GM19238 (cell line): ENCODE measurements around the gene GYPB.
"Not testable (repeated sequence)": the region's sequence is repeated elsewhere in the genome, so short reads cannot be mapped to it uniquely, and the experiment has no call there.

Source experiments
- DNase-seq: peaks from one replicate; pipeline ENCODE4 v3.0.0; 2011; ENCODE audit warnings: low spot score; ENCODE audit not compliant: insufficient read length

GYPB gene

GRCh38 chr4:144019277-144019676 lies at the start of gene GYPB:
GYPB (minus strand) TSS chr4:144019380; CDS start chr4:144019287, 93 bp downstream.
- DNase-seq = not testable (repeated sequence)

DNA sequence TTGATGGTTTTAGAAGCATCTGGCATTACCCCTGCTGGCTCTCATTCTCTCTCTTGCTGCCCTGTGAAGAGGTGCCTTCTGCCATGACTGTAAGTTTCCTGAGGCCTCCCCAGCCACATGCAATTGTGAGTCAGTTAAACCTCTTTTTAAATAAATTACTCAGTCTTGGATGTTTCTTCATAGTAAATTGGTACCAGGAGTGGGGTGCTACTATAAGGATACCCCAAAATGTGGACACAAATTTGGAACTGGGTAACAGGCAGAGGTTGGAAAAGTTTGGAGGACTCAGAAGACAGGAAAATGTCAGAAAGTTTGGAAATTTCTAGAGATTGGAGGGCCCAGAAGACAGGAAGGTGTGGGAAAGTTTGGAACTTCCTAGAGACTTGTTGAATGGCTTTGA lies 42.4 kb upstream of the GYPB start:
- not testable (repeated sequence) for DNase-seq

GRCh38 chr4:144060234-144060859 lies 41.2 kb upstream of the GYPB start:
- DNase-seq = not testable (repeated sequence)

DNA sequence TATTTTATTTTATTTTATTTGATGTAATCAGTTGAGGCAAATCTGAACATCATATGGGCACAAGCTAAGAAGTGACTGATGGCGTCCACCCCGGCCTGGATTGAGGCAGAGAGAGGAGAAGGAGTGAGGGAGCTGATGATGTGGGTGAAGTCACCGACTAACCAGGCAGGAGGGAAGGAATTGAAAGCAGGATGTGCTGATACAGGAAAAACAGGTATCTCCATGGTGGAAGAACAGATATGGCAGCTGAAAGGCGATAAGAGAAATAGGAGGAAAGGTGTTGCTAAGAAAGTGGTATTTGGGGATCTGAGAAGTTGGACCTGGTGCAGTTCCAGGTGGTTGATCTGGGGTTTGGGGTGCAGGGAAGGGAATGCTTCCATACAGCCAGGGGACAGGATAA lies 37.6 kb upstream of the GYPB start:
- DNase-seq = no peak

DNA sequence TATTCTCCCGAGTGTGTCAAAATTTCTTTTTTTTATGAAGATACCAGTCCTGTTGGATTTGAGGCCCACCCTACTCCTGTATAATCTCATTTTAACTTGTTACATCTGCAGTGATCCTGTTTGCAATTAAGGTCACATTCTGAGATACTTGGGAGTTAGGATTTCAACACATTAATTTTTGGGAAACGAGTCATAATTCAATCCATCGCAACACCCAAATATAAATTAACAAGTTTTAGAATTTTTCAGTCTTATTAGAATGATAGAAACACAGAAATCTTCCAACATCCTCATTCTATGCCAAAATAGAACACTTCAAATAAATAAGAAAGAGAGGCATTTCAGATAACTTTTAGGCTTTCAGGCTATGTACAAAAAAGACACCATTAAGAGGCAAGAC lies 36.2 kb upstream of the GYPB start:
- not testable (repeated sequence) for DNase-seq

DNA sequence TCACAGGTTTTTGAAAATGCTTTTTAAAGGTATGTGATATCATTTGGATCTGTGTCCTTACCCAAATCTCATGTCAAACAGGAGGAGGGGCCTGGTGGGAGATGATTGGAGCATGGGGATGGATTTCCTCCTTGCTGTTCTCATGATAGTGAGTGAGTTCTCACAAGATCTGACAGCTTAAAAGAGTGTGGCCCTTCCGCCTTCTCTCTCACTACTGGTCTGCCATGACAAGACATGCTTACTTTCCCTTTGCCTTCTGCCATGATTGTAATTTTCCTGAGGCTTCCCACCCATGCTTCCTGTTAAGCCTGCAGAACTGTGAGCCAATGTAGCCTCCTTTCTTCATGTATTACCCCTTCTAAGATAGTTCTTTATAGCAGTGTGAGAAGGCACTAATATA lies 32.3 kb upstream of the GYPB start:
- not testable (repeated sequence) for DNase-seq

DNA sequence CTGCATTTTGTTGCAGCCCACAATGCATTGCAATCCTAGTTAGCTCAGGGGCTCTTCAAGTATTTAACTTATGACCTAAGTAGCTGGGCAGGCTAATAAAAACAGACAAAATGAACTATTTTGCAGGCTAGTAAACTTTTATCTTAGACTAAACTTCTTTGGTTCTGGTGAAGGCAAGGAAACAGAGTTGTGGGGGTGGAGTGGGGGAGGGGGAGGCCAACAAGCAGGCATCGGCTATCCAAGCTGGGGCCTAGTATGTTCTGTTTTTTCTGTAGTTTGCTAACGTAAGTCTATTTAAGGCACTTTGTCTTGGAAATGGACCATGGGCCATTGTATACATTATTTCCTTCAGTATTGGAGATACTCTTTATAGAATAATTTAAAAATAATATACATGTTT lies 31.5 kb upstream of the GYPB start:
- DNase-seq = not testable (repeated sequence)

- not testable (repeated sequence) for DNase-seq
Measured at GRCh38 chr4:144049495-144050424, 30.6 kb upstream of the GYPB start.

GRCh38 chr4:144044936-144045335 lies 25.8 kb upstream of the GYPB start:
- DNase-seq = not testable (repeated sequence)

DNA sequence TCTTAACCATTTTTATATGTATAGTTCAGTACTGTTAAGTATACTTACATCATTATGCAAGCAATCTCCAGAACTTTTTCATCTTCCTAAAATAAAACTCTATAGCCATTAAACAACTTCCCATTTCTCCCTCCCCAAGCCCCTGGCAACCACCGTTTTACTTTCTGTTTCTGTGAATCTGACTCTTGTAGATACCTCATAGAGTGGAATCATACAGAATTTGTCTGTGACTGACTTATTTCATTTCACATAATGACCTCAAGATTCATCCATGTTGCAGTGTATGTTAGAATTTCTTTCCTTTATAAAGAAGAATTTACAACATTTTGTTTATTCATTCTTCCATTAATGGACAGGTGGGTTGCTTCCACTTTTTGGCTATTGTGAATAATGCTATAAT lies 13.4 kb upstream of the GYPB start:
- not testable (repeated sequence) for DNase-seq

GRCh38 chr4:144031875-144032274 lies 12.7 kb upstream of the GYPB start:
- DNase-seq = not testable (repeated sequence)

DNA sequence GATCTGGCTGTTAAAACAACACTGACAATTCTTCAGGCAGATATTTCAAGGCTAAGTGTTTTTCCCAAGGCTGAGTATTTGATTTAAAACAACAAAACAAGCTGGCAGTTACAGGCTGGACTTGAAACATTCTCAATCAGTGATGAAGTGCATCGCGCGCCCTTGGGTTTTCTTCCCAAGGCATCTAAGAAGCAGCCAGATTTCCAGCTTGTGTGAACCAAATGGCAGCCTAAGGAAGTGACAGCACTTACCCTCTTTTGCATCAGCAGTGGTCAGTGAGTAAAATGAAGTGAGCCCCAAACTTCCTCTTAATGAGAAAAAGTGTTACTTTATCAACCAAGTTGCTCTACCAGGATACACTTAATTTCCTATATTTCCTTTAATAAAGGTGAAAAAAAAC lies 12.2 kb upstream of the GYPB start:
- DNase-seq = not testable (repeated sequence)

- not testable (repeated sequence) for DNase-seq
Measured at GRCh38 chr4:144030708-144031107, 11.5 kb upstream of the GYPB start.

DNA sequence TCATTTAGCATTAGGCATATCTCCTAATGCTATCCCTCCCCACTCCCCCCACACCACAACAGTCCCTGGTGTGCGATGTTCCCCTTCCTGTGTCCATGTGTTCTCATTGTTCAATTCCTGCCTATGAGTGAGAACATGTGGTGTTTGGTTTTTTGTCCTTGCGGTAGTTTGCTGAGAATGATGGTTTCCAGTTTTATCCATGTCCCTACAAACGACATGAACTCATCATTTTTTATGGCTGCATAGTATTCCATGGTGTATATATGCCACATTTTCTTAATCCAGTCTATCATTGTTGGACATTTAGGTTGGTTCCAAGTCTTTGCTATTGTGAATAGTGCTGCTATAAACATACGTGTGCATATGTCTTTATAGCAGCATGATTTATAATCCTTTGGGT lies 7.5 kb upstream of the GYPB start:
- not testable (repeated sequence) for DNase-seq

DNA sequence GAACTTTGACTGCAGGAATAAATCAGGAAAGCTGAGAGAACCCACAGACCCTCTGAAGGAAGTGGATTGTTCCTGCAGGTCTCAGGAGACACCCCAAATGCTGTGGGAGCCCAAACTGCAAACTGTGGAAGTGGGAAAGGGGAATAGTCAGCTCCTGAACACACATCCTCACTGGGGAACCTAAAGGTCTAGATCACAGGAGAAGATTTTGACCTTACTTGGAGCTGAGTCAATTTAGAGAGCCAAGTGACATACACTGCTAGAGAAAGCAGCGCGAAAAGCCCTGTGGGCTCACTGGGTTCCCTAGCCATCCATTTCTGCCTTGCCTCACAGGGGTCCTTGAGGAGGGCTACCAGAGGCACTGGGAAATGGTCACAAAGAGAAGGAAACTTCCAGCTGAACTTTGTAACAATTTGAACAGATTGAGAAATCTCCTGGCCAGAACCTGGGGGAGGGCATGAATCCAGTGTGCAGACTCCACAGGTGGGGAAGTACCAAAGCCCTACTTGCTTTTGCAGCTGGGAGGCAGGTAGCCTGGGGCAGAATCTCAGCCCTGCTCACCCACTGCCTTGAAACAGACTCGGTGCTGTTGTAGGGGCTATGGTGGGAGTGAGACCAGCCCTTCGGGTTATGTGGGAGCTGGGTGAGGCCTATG lies 5.3 kb upstream of the GYPB start:
- DNase-seq = not testable (repeated sequence)

DNA sequence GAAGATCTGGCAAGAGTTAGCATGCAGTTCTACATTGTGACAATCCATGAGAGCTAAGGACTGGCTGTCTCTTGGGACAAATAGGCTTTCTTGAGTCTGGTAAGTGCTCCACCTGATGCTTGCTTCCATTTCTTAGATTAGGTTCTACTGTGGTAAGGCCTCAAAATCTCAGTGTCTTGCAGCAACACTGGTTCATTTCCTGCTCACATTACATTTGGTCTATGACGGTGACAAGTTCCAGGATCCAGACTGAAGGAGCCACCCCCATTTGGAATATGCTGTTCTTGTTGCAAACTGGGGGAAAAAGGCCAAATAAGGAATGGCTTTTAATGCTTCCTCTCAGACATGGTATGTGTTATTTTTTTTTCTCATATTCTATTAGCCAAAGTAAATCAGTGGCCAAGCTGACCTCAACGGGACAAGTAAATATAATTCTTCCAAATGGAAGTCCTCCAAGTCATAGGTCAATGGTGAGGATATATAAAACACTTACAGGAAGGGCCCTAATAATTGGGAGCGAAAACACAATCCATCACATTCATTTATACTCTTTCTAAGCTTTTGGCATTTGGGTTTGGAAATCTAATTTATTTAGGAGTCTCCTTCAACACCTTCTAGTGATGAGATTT lies 3.7 kb upstream of the GYPB start:
- not testable (repeated sequence) for DNase-seq

GRCh38 chr4:144021336-144021990 lies 2.3 kb upstream of the GYPB start:
- DNase-seq = not testable (repeated sequence)

- not testable (repeated sequence) for DNase-seq
Measured at GRCh38 chr4:144018223-144019000, 768 bp downstream of the GYPB start.

GRCh38 chr4:144017271-144017670 lies 1.9 kb downstream of the GYPB start:
- not testable (repeated sequence) for DNase-seq

GRCh38 chr4:144016057-144016605 lies 3.0 kb downstream of the GYPB start:
- not testable (repeated sequence) for DNase-seq
